Left lung (tissue), 10 donors: ENCODE measurements around the gene DNAH3. TPM values are rescaled to one million over a fixed set of nuclear protein-coding genes. Genes with fewer than 3 reads are reported as not detected.
"Not testable (repeated sequence)": the region's sequence is repeated elsewhere in the genome, so short reads cannot be mapped to it uniquely, and the experiment has no call there.

ENCODE experiments used
- ATAC-seq: fragments of 200-7000 bp; cut with Tn5 transposase; one replicate; pipeline ENCODE4 v1.9.1; 2020; ENCODE audit warnings: moderate library complexity
- DNase-seq, 4 donors: peaks; one replicate each; pipeline ENCODE4 v3.0.0-alpha.2; 2013 to 2020
- H3K27ac ChIP-seq, 2 donors: fragments of 200-600 bp; sonication (generic) in 1 of 2; one replicate each; pipeline versions ENCODE4 v1.5.0 to v1.8.0; 2020 to 2021
- H3K27me3 ChIP-seq, 2 donors: fragments of 200-600 bp; sonication (generic) in 1 of 2; one replicate each; pipeline versions ENCODE4 v1.5.0 to v1.8.0; 2020 to 2021
- H3K36me3 ChIP-seq, 2 donors: fragments of 200-600 bp; sonication (generic) in 1 of 2; one replicate each; pipeline versions ENCODE4 v1.5.0 to v1.8.0; 2020 to 2021
- H3K4me1 ChIP-seq, 2 donors: fragments of 200-600 bp; one replicate each; pipeline ENCODE4 v1.8.0; 2021
- H3K4me3 ChIP-seq, 2 donors: fragments of 200-600 bp; sonication (generic) in 1 of 2; one replicate each; pipeline versions ENCODE4 v1.5.0 to v1.8.0; 2020 to 2021; ENCODE audit warnings: mild to moderate bottlenecking in 1 of 2
- H3K9me3 ChIP-seq, 2 donors: fragments of 200-600 bp; sonication (generic) in 1 of 2; one replicate each; pipeline versions ENCODE4 v1.5.0 to v1.8.0; 2020 to 2021
- CTCF ChIP-seq, 2 donors: fragments of 200-600 bp; sonication (generic) in 1 of 2; IDR thresholded peaks; one replicate each; pipeline versions ENCODE4 v1.5.0 to v1.8.0; 2021; ENCODE audit warnings: antibody characterized with exemption in 2 of 2
- intact Hi-C, 2 donors: fragments of 100-400 bp; cut with DNase I; formaldehyde crosslinking; loops; one replicate each; pipeline versions ENCODE4 v1.11.2 to v1.14.2; 2022
- polyA plus RNA-seq, 6 donors: library from polyadenylated mRNA; unstranded; fragments of 120-200 nt; gene quantifications; one replicate each; pipeline ENCODE4 v1.2.1, GENCODE V29; 2013; ENCODE audit not compliant: insufficient read length in 6 of 6
- total RNA-seq, 2 donors: library from RNA; stranded (reverse); fragmentation: NEBNext Ultra II Directional; extraction: Animal tissue kit (Norgen Biotek cat#: 25700); gene quantifications; one replicate each; pipeline ENCODE4 v1.2.1, GENCODE V29; 2021
- donor health status: DM: no; HTN: yes; CAD: no.
- donor health status: DM: no; HTN: no; CAD: no.

Gene DNAH3
- total and polyA plus RNA-seq, 8 donors: 0.88 to 6.4 (median 3.2) TPM; not detected in 1

- Histone ChIP-seq H3K27me3 (no peaks in the 10 kb centered on the region), H3K4me3 (no peak overlapping the region), H3K27ac (no peak overlapping the region), H3K9me3 (no peaks in the 10 kb centered on the region), H3K4me1 (no peaks in the 10 kb centered on the region), H3K36me3 (no peaks in the 10 kb centered on the region)
- DNase-seq: no peak
- TF ChIP-seq CTCF (IDR thresholded peaks at IDR 0.05): no peak
- intact Hi-C loops: no loop called here
- ATAC-seq: no peak
Observed at GRCh38 chr16:20984019-20984418, 166.6 kb downstream of the DNAH3 start.

- Histone ChIP-seq H3K27ac (no peak overlapping the region), H3K9me3 (no peaks in the 10 kb centered on the region), H3K4me1 (no peaks in the 10 kb centered on the region), H3K36me3 (no peaks in the 10 kb centered on the region), H3K4me3 (no peak overlapping the region), H3K27me3 (no peaks in the 10 kb centered on the region)
- no peak for ATAC-seq
- TF ChIP-seq CTCF (IDR thresholded peaks at IDR 0.05): no peak
- DNase-seq: no peak
- intact Hi-C loops: no loop called here
Observed at GRCh38 chr16:20976576-20976975, 174.1 kb downstream of the DNAH3 start.

GRCh38 chr16:20973201-20973600 lies 177.4 kb downstream of the DNAH3 start:
- H3K27me3 ChIP-seq, DNase-seq, ATAC-seq, intact Hi-C loops, H3K4me1 ChIP-seq, H3K9me3 ChIP-seq, H3K27ac ChIP-seq, H3K36me3 ChIP-seq, H3K4me3 ChIP-seq: not testable (repeated sequence)

- no peak for TF ChIP-seq CTCF (IDR thresholded peaks at IDR 0.05)
- intact Hi-C loops: no loop called here
- no peaks in the 10 kb centered on the region for H3K36me3 ChIP-seq
- no peaks in the 10 kb centered on the region for H3K4me1 ChIP-seq
- H3K27me3 ChIP-seq: no peaks in the 10 kb centered on the region
- H3K4me3 ChIP-seq: no peak overlapping the region
- no peaks in the 10 kb centered on the region for H3K9me3 ChIP-seq
- ATAC-seq (no peak), DNase-seq (no peak)
- H3K27ac ChIP-seq: no peak overlapping the region
Observed at GRCh38 chr16:20971401-20971800, 179.2 kb downstream of the DNAH3 start.

- intact Hi-C loops: no loop called here
- ATAC-seq (no peak), DNase-seq (no peak)
- Histone ChIP-seq H3K4me3 (no peak overlapping the region), H3K9me3 (no peaks in the 10 kb centered on the region), H3K27me3 (no peaks in the 10 kb centered on the region), H3K36me3 (no peaks in the 10 kb centered on the region), H3K4me1 (no peaks in the 10 kb centered on the region), H3K27ac (no peak overlapping the region)
- TF ChIP-seq CTCF (IDR thresholded peaks at IDR 0.05): no peak
Observed at GRCh38 chr16:20969386-20969785, 181.3 kb downstream of the DNAH3 start.

- H3K27ac ChIP-seq: no peak overlapping the region
- no peak for TF ChIP-seq CTCF (IDR thresholded peaks at IDR 0.05)
- no peak overlapping the region for H3K4me3 ChIP-seq
- ATAC-seq (no peak), DNase-seq (no peak)
- intact Hi-C loops: no loop called here
- no peaks in the 10 kb centered on the region for H3K36me3 ChIP-seq
- no peaks in the 10 kb centered on the region for H3K9me3 ChIP-seq
- no peaks in the 10 kb centered on the region for H3K27me3 ChIP-seq
- H3K4me1 ChIP-seq: no peaks in the 10 kb centered on the region
Observed at GRCh38 chr16:20968765-20969164, 181.9 kb downstream of the DNAH3 start.
